Peyer's patch (tissue), 4 donors: ENCODE data around the gene ASB3. TPM values are rescaled to one million over a fixed set of nuclear protein-coding genes. Genes with fewer than 3 reads are reported as not detected.
A peak's percentile ranks its signal among the peaks of the same experiment; 100 is the strongest.

Experiments
- DNase-seq, 3 donors: peaks; one replicate each; pipeline ENCODE4 v3.0.0-alpha.2; 2017 to 2019
- H3K27ac ChIP-seq, 4 donors: fragments of 200-600 bp; sonication (generic); one replicate each; pipeline ENCODE4 v1.5.1; 2016 to 2019
- H3K27me3 ChIP-seq, 2 donors: fragments of 200-600 bp; sonication (generic); one replicate each; pipeline ENCODE4 v1.5.1; 2019
- H3K36me3 ChIP-seq, 3 donors: fragments of 200-600 bp; sonication (generic); one replicate each; pipeline ENCODE4 v1.5.1; 2016 to 2019
- H3K4me1 ChIP-seq, 4 donors: fragments of 200-600 bp; sonication (generic); one replicate each; pipeline ENCODE4 v1.5.1; 2016 to 2019
- H3K4me3 ChIP-seq, 4 donors: fragments of 200-600 bp; sonication (generic); 1 replicate in 3 of 4; 2 replicates in 1 of 4; pipeline ENCODE4 v1.5.1; 2016 to 2019; ENCODE audit warnings: mild to moderate bottlenecking in 1 of 4
- H3K9me3 ChIP-seq, 4 donors: fragments of 200-600 bp; sonication (generic); one replicate each; pipeline ENCODE4 v1.5.1; 2016 to 2019; ENCODE audit warnings: mild to moderate bottlenecking in 1 of 4
- POLR2A ChIP-seq, 2 donors: fragments of 450-650 bp; IDR thresholded peaks; one replicate each; pipeline ENCODE4 v1.5.1; 2017; ENCODE audit warnings: antibody characterized with exemption in 2 of 2, mild to moderate bottlenecking in 2 of 2, moderate library complexity in 2 of 2
- total RNA-seq, 4 donors: library from RNA; depleted of rRNA; stranded (reverse); fragments of >200 nt; gene quantifications; one replicate each; pipeline ENCODE4 v1.1.0, GENCODE V29; 2016
- TF ChIP-seq, protein P1 (sequence below), 6 experiments: fragments of 450-650 bp in 4 of 6; fragments of 200-600 bp in 2 of 6; sonication (generic) in 1 of 6; IDR thresholded peaks; one replicate each; pipeline ENCODE4 v1.5.1; 2017 to 2019; ENCODE audit warnings: antibody characterized with exemption in 6 of 6, mild to moderate bottlenecking in 3 of 6, moderate library complexity in 1 of 6

Gene ASB3
- total RNA-seq, 4 donors from 2014 or later = 11.7 to 30.5 (median 18.3) TPM

DNA sequence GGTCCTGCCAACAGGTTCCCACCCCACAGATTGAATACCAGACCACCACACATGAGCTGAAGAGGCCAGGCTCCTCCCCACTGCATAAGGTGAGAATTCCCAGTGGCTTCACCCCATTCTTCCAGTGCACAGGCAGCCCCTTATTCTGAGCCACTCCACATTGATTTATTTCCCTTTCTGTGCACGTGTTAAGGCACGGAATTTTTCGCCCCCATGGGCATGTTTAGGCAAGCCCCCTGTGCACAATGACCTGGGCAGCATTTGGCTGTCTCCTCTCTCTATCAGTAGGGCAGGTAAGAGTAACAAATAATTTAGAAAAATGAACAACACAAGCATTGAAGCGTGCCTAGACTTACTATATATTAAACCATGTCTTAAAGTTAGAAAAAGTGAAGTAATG lies 34.4 kb downstream of the ASB3 start:
- Histone ChIP-seq H3K4me1 (no peaks in the 10 kb centered on the region), H3K27ac (no peak overlapping the region), H3K4me3 (no peak overlapping the region), H3K36me3 (peaks cover 0 to 26% (median 0%) of the 10 kb centered on the region in 3 donors), H3K27me3 (no peaks in the 10 kb centered on the region), H3K9me3 (no peaks in the 10 kb centered on the region)
- no peak for DNase-seq
- TF ChIP-seq, protein P1, sequence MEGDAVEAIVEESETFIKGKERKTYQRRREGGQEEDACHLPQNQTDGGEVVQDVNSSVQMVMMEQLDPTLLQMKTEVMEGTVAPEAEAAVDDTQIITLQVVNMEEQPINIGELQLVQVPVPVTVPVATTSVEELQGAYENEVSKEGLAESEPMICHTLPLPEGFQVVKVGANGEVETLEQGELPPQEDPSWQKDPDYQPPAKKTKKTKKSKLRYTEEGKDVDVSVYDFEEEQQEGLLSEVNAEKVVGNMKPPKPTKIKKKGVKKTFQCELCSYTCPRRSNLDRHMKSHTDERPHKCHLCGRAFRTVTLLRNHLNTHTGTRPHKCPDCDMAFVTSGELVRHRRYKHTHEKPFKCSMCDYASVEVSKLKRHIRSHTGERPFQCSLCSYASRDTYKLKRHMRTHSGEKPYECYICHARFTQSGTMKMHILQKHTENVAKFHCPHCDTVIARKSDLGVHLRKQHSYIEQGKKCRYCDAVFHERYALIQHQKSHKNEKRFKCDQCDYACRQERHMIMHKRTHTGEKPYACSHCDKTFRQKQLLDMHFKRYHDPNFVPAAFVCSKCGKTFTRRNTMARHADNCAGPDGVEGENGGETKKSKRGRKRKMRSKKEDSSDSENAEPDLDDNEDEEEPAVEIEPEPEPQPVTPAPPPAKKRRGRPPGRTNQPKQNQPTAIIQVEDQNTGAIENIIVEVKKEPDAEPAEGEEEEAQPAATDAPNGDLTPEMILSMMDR (IDR thresholded peaks at IDR 0.05) = no peak
- TF ChIP-seq POLR2A (IDR thresholded peaks at IDR 0.05) = no peak

DNA sequence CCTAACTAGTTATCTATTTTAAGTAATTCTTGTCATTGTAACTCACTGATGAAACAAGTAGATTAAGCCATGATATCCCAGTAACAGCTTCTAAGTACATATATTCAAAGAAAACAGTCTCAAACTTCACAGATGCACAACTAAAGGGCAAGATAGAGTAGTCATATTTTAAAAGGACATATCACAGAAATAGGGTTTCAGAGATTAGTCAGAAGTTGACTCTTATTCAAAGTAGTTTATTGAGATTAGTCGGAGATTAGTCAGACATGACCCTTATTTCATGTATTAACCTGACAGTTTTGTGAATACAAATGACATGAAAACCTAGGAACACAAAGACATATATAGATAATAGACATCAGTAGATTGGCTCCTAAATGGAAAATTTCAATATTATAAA lies 35.0 kb downstream of the ASB3 start:
- Histone ChIP-seq H3K4me3 (no peak overlapping the region), H3K36me3 (peaks cover 0 to 25% (median 0%) of the 10 kb centered on the region in 3 donors), H3K9me3 (no peaks in the 10 kb centered on the region), H3K27me3 (no peaks in the 10 kb centered on the region), H3K4me1 (no peaks in the 10 kb centered on the region), H3K27ac (no peak overlapping the region)
- TF ChIP-seq POLR2A (IDR thresholded peaks at IDR 0.05) = no peak
- TF ChIP-seq, protein P1 (IDR thresholded peaks at IDR 0.05) = no peak
- DNase-seq = no peak

DNA sequence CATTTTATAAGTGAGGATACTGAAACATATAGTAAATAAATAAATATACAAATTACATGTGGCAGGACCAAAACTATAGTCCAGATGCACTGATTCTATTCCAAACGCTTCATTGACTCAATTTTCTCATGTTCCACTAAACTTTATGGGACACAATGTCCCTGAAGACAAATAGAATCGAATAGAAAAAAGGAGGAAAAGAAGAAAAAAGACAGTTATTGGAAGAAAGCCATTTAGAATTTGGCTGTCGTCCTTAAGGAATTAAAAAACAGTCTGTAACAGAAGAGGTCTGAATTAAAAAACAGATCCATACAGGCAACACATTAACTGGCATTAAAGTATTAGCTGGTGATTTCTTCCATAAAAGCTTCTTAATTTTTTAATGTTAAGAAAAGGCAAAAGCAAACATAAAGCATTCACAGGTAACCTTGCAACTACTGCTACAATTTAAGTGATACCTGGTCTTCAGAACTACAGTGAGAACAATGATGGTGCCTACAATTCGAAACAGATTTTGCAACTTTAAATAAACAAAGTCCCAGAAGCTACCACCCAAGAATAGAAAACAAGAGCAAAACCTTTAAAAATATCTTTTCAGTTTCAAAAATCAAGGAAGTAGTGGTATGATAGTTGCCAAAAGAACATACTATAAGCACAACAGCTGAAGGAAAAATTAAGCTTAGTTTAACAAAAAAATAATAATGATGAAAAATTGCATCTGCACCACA lies 36.5 kb downstream of the ASB3 start:
- Histone ChIP-seq H3K4me1 (no peaks in the 10 kb centered on the region), H3K27ac (no peak overlapping the region), H3K4me3 (no peak overlapping the region), H3K27me3 (no peaks in the 10 kb centered on the region), H3K36me3 (peaks cover 0 to 19% (median 0%) of the 10 kb centered on the region in 3 donors), H3K9me3 (no peaks in the 10 kb centered on the region)
- DNase-seq = no peak
- TF ChIP-seq POLR2A (IDR thresholded peaks at IDR 0.05) = no peak
- TF ChIP-seq, protein P1 (IDR thresholded peaks at IDR 0.05) = no peak

DNA sequence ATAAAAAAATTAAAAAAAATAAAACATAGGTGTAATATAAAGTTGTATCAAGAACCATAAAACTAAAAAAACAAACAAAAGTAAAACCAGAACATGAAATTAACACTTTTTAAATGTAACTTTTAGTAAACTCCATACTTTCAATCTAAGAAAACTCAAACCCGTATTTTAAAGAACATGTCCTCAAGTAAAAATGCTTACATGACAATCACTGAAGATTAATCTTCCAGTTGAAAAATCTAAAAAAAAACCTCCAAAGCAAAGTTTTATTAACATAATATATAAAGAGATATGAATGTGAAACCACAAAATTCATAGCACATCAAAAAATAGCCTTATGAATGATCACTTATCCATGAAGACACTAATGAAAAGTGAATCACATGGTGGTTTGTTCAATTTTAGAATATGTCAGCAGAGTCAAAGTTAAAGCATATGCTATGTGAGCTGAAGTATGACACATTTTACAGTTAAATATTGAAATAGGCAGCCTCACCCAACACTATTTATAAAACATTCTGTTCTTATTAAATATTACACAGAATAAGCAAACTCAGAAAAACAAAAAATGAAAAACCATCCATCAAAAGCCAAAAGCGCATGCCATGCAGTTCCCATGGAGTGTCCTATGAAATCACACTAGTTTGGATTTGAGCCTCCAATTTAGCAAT lies 42.2 kb downstream of the ASB3 start:
- Histone ChIP-seq H3K4me1 (no peaks in the 10 kb centered on the region), H3K27me3 (no peaks in the 10 kb centered on the region), H3K9me3 (no peaks in the 10 kb centered on the region), H3K36me3 (peaks cover 0 to 18% (median 0%) of the 10 kb centered on the region in 3 donors), H3K4me3 (no peak overlapping the region), H3K27ac (no peak overlapping the region)
- DNase-seq = no peak
- no peak for TF ChIP-seq POLR2A (IDR thresholded peaks at IDR 0.05)
- TF ChIP-seq, protein P1 (IDR thresholded peaks at IDR 0.05) = no peak

DNA sequence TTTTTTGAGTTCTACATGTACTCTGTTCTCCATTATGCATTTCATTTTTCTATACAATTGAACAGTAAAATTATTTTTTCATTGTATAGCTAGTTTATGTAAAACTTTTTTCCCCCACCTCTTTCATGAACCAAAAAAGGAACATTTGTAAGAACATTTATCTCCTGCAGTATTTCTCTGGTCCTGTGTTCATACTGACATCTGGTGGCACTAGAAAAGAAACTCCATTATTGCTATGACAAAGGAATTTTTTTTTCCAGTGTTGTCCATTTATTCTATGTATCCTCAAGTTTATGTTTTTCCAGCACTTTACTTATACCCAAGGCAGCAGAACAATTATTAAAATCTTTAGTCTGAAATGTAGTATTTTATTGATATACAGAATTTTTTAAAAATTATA lies 46.6 kb downstream of the ASB3 start:
- H3K4me3 ChIP-seq = no peak overlapping the region
- H3K27ac ChIP-seq = no peak overlapping the region
- H3K36me3 ChIP-seq = no peaks in the 10 kb centered on the region
- no peaks in the 10 kb centered on the region for H3K27me3 ChIP-seq
- no peaks in the 10 kb centered on the region for H3K4me1 ChIP-seq
- no peaks in the 10 kb centered on the region for H3K9me3 ChIP-seq
- TF ChIP-seq, protein P1 (IDR thresholded peaks at IDR 0.05) = peak in 1 of 6 experiments; percentile 9
- no peak for TF ChIP-seq POLR2A (IDR thresholded peaks at IDR 0.05)
- no peak for DNase-seq
